ENCODE results near the gene ASB15. TPM values are rescaled to one million over a fixed set of nuclear protein-coding genes. Genes with fewer than 3 reads are reported as not detected.

ASB15 gene
- total RNA-seq, 1 experiment from 2014 or later: not detected

DNA sequence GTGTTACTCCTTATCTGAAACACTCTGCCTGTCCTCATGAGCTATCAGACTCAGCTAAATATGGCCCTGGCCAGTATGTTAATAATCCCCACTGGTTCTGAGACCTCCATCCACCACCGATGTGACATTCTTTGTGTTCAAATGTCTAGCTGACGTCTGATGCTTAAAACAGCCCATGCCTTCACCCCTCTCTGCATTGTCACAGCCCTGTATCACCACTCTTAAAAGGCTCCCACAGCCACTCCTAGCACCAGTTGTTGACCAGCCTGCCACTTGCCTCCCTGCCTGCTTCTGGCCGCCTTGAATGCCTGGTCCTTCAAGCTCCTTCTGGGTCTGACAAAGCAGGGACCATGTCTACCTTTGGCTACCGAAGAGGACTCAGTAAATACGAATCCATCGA lies 54.0 kb downstream of the ASB15 start, which contains the start of gene LMOD2:
Gene LMOD2 (plus strand): TSS at position 253 of the 400 bp plus-strand sequence. CDS start 98 bp downstream, at position 351.
- no peaks in the 10 kb centered on the region for H3K9me2 ChIP-seq (replicated peaks; ENCODE audit: low read length)
- BruUV-seq (replicated peaks): no TSS peak
- TF ChIP-seq, protein P1, sequence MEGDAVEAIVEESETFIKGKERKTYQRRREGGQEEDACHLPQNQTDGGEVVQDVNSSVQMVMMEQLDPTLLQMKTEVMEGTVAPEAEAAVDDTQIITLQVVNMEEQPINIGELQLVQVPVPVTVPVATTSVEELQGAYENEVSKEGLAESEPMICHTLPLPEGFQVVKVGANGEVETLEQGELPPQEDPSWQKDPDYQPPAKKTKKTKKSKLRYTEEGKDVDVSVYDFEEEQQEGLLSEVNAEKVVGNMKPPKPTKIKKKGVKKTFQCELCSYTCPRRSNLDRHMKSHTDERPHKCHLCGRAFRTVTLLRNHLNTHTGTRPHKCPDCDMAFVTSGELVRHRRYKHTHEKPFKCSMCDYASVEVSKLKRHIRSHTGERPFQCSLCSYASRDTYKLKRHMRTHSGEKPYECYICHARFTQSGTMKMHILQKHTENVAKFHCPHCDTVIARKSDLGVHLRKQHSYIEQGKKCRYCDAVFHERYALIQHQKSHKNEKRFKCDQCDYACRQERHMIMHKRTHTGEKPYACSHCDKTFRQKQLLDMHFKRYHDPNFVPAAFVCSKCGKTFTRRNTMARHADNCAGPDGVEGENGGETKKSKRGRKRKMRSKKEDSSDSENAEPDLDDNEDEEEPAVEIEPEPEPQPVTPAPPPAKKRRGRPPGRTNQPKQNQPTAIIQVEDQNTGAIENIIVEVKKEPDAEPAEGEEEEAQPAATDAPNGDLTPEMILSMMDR (conservative IDR thresholded peaks at IDR 0.05; ENCODE audit: low read depth, low read length): no peak
- TF ChIP-seq EZH2phosphoT487 (IDR thresholded peaks at IDR 0.05; ENCODE audit: borderline replicate concordance, low read length): no peak
- TF ChIP-seq EZH2 (IDR thresholded peaks at IDR 0.05; ENCODE audit: low read length, unreplicated experiment): no peak
- H3K9me3 ChIP-seq (ENCODE audit: low read length): no peaks in the 10 kb centered on the region
- ChIA-PET POLR2A (ENCODE audit: unreplicated experiment) (no interaction called here), CTCF (no interaction called here)
- DNase-seq (no peak), ATAC-seq (no peak)
- H3K4me1 ChIP-seq (ENCODE audit: insufficient read depth, low read length): no peaks in the 10 kb centered on the region; the same call in 1 of the 2 replicates
- no peaks in the 10 kb centered on the region for H4K20me1 ChIP-seq (ENCODE audit: low read length)
- no peak within 1 kb of the TSS for H3K27ac ChIP-seq (ENCODE audit: low read length)
- H3F3A ChIP-seq (ENCODE audit: low read length, unreplicated experiment): no peaks in the 10 kb centered on the region
- H3K4me2 ChIP-seq (ENCODE audit: low read length): no peak within 1 kb of the TSS
- H3K79me2 ChIP-seq (ENCODE audit: low read length): no peaks in the 10 kb centered on the region
- no peak within 1 kb of the TSS for H2AFZ ChIP-seq (ENCODE audit: low read length)
- no peaks in the 10 kb centered on the region for H3K27me3 ChIP-seq (ENCODE audit: low read length)
- intact Hi-C loops (cut with micrococcal nuclease): no loop called here
- H3K9ac ChIP-seq (ENCODE audit: low read length): no peak within 1 kb of the TSS
- H3K36me3 ChIP-seq (ENCODE audit: low read depth, low read length): no peaks in the 10 kb centered on the region
- no peak within 1 kb of the TSS for H3K4me3 ChIP-seq (ENCODE audit: low read length)

DNA sequence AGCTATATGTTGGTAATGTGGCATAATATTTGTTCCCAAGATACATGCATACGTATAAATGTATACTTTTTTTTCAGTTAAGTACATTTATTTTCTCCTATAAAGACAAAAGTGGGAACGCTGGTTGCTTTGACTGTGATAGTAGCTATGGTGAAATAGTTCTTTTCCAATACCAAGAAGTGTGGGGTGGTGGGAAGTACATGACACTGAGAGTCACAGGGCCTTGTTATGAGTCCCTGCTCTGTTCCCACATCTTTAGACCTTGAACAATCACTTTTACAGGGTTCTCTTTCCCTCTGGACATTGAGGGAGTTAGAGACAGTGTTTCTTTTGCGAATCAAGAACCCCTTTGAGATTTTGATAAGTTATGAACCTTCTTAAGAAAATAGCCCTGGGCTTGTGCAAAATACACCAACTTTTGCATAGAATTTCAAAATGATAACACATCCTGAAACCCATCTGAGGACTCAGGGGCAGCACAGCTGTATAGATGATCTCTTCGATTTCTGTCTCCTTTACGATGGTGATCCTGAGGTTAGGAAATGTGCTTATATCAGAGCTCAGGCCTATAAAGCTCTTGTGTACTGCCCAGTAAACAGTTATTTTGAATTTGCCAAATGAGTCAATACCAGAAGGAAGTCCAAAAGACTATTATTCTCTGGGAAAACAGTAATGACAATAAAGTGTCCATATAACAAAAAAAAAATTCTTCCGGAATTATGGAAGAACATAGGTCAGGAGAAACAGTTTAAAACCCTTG lies 55.1 kb downstream of the ASB15 start:
- CTCF ChIA-PET: interaction anchor here (0.5 kb wide), 1 partner anchor 12 kb away, joined by 3 read pairs; no protein-coding TSS in a partner anchor
- no TSS peak for BruUV-seq (replicated peaks)
- intact Hi-C loops (cut with micrococcal nuclease): no loop called here

More for the DNA sequence above, 55.1 kb downstream of the ASB15 start:
- no peak overlapping the region for H3K27ac ChIP-seq (ENCODE audit: low read length)
- H3K36me3 ChIP-seq (ENCODE audit: low read depth, low read length): no peaks in the 10 kb centered on the region
- H3K4me1 ChIP-seq (ENCODE audit: insufficient read depth, low read length): no peaks in the 10 kb centered on the region; the same call in 1 of the 2 replicates
- no peak overlapping the region for H2AFZ ChIP-seq (ENCODE audit: low read length)
- H3K9me3 ChIP-seq (ENCODE audit: low read length): no peaks in the 10 kb centered on the region
- H3F3A ChIP-seq (ENCODE audit: low read length, unreplicated experiment): no peaks in the 10 kb centered on the region
- DNase-seq: no peak
- H4K20me1 ChIP-seq (ENCODE audit: low read length): no peaks in the 10 kb centered on the region
- H3K4me3 ChIP-seq (ENCODE audit: low read length): no peak overlapping the region
- no peak overlapping the region for H3K9ac ChIP-seq (ENCODE audit: low read length)
- ATAC-seq: peak; percentile 56
- POLR2A ChIA-PET (ENCODE audit: unreplicated experiment): no interaction called here
- no peaks in the 10 kb centered on the region for H3K9me2 ChIP-seq (replicated peaks; ENCODE audit: low read length)
- H3K4me2 ChIP-seq (ENCODE audit: low read length): no peak overlapping the region
- TF ChIP-seq EZH2phosphoT487 (IDR thresholded peaks at IDR 0.05; ENCODE audit: borderline replicate concordance, low read length) (no peak), EZH2 (IDR thresholded peaks at IDR 0.05; ENCODE audit: low read length, unreplicated experiment) (no peak)
- TF ChIP-seq, protein P1 (conservative IDR thresholded peaks at IDR 0.05; ENCODE audit: low read depth, low read length): no peak
- H3K27me3 ChIP-seq (ENCODE audit: low read length): no peaks in the 10 kb centered on the region
- H3K79me2 ChIP-seq (ENCODE audit: low read length): no peaks in the 10 kb centered on the region

All from PC-3 (cell line).